ENCODE measurements around the gene RBM4.
A peak's percentile ranks its signal among the peaks of the same experiment; 100 is the strongest.

Gene RBM4

GRCh38 chr11:66676282-66676919 lies 37.9 kb downstream of the RBM4 start:
- H3F3A ChIP-seq (ENCODE audit: insufficient read depth, low read length) = peaks cover 4% of the 10 kb centered on the region; the same call in 1 of the 2 replicates
- H3K9me2 ChIP-seq (ENCODE audit: low read depth, low read length) = no peaks in the 10 kb centered on the region
- peaks cover 8% of the 10 kb centered on the region for H3K79me2 ChIP-seq (ENCODE audit: insufficient read depth, low read length)
- H3K36me3 ChIP-seq (ENCODE audit: insufficient read depth, low read length) = peaks cover 21% of the 10 kb centered on the region
- H4K20me1 ChIP-seq (ENCODE audit: insufficient read depth, low read length) = no peaks in the 10 kb centered on the region
- peak overlapping the region; percentile 74 for H3K4me3 ChIP-seq (ENCODE audit: low read depth, low read length, poor library complexity, severe bottlenecking)
- H3K27me3 ChIP-seq (ENCODE audit: insufficient read depth, low read length) = no peaks in the 10 kb centered on the region
- H3K4me1 ChIP-seq (ENCODE audit: insufficient read depth, low read length, severe bottlenecking) = peaks cover 54% of the 10 kb centered on the region
- TF ChIP-seq CTCF (IDR thresholded peaks at IDR 0.05; ENCODE audit: low read length) = no peak
- TF ChIP-seq EZH2 (IDR thresholded peaks at IDR 0.05; ENCODE audit: borderline replicate concordance, low read length) = no peak
- peak overlapping the region; percentile 98 for H3K4me2 ChIP-seq (ENCODE audit: low read length)
- H3K27ac ChIP-seq (ENCODE audit: low read depth, low read length, poor library complexity, severe bottlenecking) = peak overlapping the region; percentile 54
- H3K9ac ChIP-seq (ENCODE audit: low read length) = no peak overlapping the region; the same call in 1 of the 2 replicates
- H3K9me3 ChIP-seq (ENCODE audit: low read length) = peaks cover 4% of the 10 kb centered on the region; the same call in 1 of the 2 replicates
- no peak overlapping the region for H2AFZ ChIP-seq (ENCODE audit: low read length)

GRCh38 chr11:66676931-66677598 lies 38.6 kb downstream of the RBM4 start:
- peaks cover 5% of the 10 kb centered on the region; the same call in 1 of the 2 replicates for H3K9me3 ChIP-seq (ENCODE audit: low read length)
- peaks cover 54% of the 10 kb centered on the region for H3K4me1 ChIP-seq (ENCODE audit: insufficient read depth, low read length, severe bottlenecking)
- H3K79me2 ChIP-seq (ENCODE audit: insufficient read depth, low read length) = peaks cover 8% of the 10 kb centered on the region
- no peaks in the 10 kb centered on the region for H3K27me3 ChIP-seq (ENCODE audit: insufficient read depth, low read length)
- no peaks in the 10 kb centered on the region for H4K20me1 ChIP-seq (ENCODE audit: insufficient read depth, low read length)
- peak overlapping the region; percentile 76 for H3K9ac ChIP-seq (ENCODE audit: low read length)
- H3K27ac ChIP-seq (ENCODE audit: low read depth, low read length, poor library complexity, severe bottlenecking) = peak overlapping the region; percentile 93
- H3F3A ChIP-seq (ENCODE audit: insufficient read depth, low read length) = peaks cover 4% of the 10 kb centered on the region; the same call in 1 of the 2 replicates
- no peaks in the 10 kb centered on the region for H3K9me2 ChIP-seq (ENCODE audit: low read depth, low read length)
- H3K4me2 ChIP-seq (ENCODE audit: low read length) = peak overlapping the region; percentile 98
- peaks cover 21% of the 10 kb centered on the region for H3K36me3 ChIP-seq (ENCODE audit: insufficient read depth, low read length)
- no peak overlapping the region for H2AFZ ChIP-seq (ENCODE audit: low read length)
- no peak for TF ChIP-seq EZH2 (IDR thresholded peaks at IDR 0.05; ENCODE audit: borderline replicate concordance, low read length)
- no peak for TF ChIP-seq CTCF (IDR thresholded peaks at IDR 0.05; ENCODE audit: low read length)
- H3K4me3 ChIP-seq (ENCODE audit: low read depth, low read length, poor library complexity, severe bottlenecking) = peak overlapping the region; percentile 74

- peak within 1 kb of the TSS; percentile 74 for H3K4me3 ChIP-seq (ENCODE audit: low read depth, low read length, poor library complexity, severe bottlenecking)
- H3K9me2 ChIP-seq (ENCODE audit: low read depth, low read length) = no peaks in the 10 kb centered on the region
- H3K4me1 ChIP-seq (ENCODE audit: insufficient read depth, low read length, severe bottlenecking) = peaks cover 48% of the 10 kb centered on the region
- TF ChIP-seq EZH2 (IDR thresholded peaks at IDR 0.05; ENCODE audit: borderline replicate concordance, low read length) = no peak
- TF ChIP-seq CTCF (IDR thresholded peaks at IDR 0.05; ENCODE audit: low read length) = no peak
- peaks cover 5% of the 10 kb centered on the region; the same call in 1 of the 2 replicates for H3K9me3 ChIP-seq (ENCODE audit: low read length)
- peaks cover 21% of the 10 kb centered on the region for H3K36me3 ChIP-seq (ENCODE audit: insufficient read depth, low read length)
- H3K4me2 ChIP-seq (ENCODE audit: low read length) = peak within 1 kb of the TSS; percentile 98
- no peaks in the 10 kb centered on the region for H3K27me3 ChIP-seq (ENCODE audit: insufficient read depth, low read length)
- H3K9ac ChIP-seq (ENCODE audit: low read length) = peak within 1 kb of the TSS; percentile 76
- peaks cover 6% of the 10 kb centered on the region for H3K79me2 ChIP-seq (ENCODE audit: insufficient read depth, low read length)
- no peaks in the 10 kb centered on the region for H4K20me1 ChIP-seq (ENCODE audit: insufficient read depth, low read length)
- H3F3A ChIP-seq (ENCODE audit: insufficient read depth, low read length) = peaks cover 4% of the 10 kb centered on the region; the same call in 1 of the 2 replicates
- H3K27ac ChIP-seq (ENCODE audit: low read depth, low read length, poor library complexity, severe bottlenecking) = peak within 1 kb of the TSS; percentile 93
- H2AFZ ChIP-seq (ENCODE audit: low read length) = no peak within 1 kb of the TSS; the same call in 1 of the 2 replicates
These were observed 39.3 kb downstream of the RBM4 start, which contains the start of gene RBM4B for GRCh38 chr11:66677599-66678375. Gene RBM4B (minus strand): TSS chr11:66677887. CDS start chr11:66677079, 808 bp downstream.

All from OCI-LY1 (cell line).